ENCODE results near the gene TIFAB.

DNA sequence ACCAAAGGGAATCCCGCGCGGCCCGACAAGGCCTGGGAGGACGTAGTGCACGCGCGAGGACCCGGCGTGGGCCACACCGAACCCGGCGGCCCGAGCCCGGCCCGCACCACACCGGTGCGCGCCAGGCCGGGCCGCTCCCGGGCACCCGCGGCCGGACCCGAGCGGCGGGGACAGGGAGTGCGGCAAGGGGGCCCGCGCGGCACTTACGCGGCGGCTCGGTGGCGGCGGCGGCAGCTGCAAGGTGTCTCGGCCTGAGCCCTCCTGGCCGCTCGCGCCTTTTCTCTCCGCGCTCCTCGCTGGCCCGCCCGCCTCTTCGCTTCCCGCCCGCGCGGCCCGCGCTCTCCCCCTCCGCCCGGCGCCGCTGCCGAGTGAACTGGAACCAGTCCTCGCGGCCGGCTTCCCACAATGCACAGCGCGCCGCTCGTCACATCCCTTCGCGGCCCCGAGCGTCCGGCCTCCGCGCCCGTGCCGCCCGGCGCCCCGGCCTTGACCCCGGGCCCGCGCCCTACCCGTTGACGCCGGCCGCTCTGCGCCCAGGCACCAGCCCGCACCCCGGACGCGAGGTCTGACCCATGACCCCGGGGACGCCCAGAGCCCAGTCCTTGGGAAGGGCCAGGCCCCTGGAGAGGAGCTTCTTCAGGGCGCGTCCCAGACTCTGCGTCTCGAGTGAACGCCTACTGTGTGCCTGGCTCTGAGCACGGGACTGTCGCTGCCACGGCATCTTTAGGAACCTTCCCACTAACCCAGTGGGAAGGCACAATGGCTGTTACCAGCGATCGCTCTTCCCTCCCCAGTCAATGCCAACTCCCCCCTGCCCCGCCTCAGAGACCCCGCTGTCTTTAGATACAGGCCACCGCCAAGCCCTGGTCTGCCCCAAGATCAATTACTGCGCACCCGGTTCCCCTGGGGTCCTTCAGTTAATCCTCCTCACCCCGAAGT lies 53.0 kb downstream of the TIFAB start, which contains the start of gene MACROH2A1:
- TF ChIP-seq CTCF (IDR thresholded peaks at IDR 0.05) (peak in 5 of 6 experiments; percentile 11 to 57 (median 18)), POLR2AphosphoS5 (IDR thresholded peaks at IDR 0.05) (peak; percentile 82 to 91)
